K562 (cell line): ENCODE measurements around the gene MAN2A1. TPM values are rescaled to one million over a fixed set of nuclear protein-coding genes. Genes with fewer than 3 reads are reported as not detected.

Experiments used
- ATAC-seq: fragments of 200-7000 bp; cut with Tn5 transposase; 3 replicates; pipeline ENCODE4 v1.9.1; 2020; ENCODE audit warnings: moderate library complexity
- BruUV-seq: library from RNA; stranded (reverse); fragments of 400-500 nt; replicated peaks from 2 replicates; lab custom pipeline; 2021; lab: Mats Ljungman, UMichigan
- CTCF ChIA-PET: fragments of 300-600 bp; formaldehyde crosslinking; extraction: SDS; loops from one replicate; lab custom pipeline; 2021; ENCODE audit warnings: low intra/inter-chr PET ratio; lab: Yijun Ruan, JAX
- POLR2A ChIA-PET: fragments of 300-600, 350-650 bp; sonication (Branson Sonifier 250); formaldehyde crosslinking; extraction: SDS; loops from one replicate; lab custom pipeline; 2021; ENCODE audit warnings: antibody characterized with exemption, inconsistent platforms; lab: Yijun Ruan, JAX
- DNase-seq, 4 experiments: peaks; one replicate each; pipeline versions ENCODE4 v3.0.0 to v3.0.0-alpha.2; 2011 to 2018; ENCODE audit warnings: low spot score in 3 of 4, mixed read lengths in 3 of 4; ENCODE audit errors: extremely low read depth in 1 of 4
- FAIRE-seq: peaks from 2 replicates; lab custom pipeline; 2011; peaks lifted over from hg19 to GRCh38; lab: Jason Lieb, UNC
- H2AFZ ChIP-seq: 2 replicates; pipeline ENCODE4 v1.6.0; 2011; ENCODE audit warnings: low read depth, low read length, control low read depth, inconsistent platforms
- H3K27ac ChIP-seq: fragments of 200-600 bp; 3 replicates; pipeline ENCODE4 v1.8.0; 2011; ENCODE audit warnings: low read depth, mild to moderate bottlenecking, control low read depth, inconsistent platforms, low read length, moderate library complexity, mixed read lengths; ENCODE audit errors: extremely low read depth
- H3K27me3 ChIP-seq, 2 experiments: fragments of 300-600 bp in 1 of 2; 2 replicates in 1 of 2; 3 replicates in 1 of 2; pipeline versions ENCODE4 v1.6.0 to v1.8.0; 2011; ENCODE audit warnings: inconsistent platforms in 2 of 2, low read length in 2 of 2, mild to moderate bottlenecking in 1 of 2, mixed read lengths in 1 of 2, moderate library complexity in 1 of 2; ENCODE audit not compliant: control insufficient read depth in 2 of 2, insufficient read depth in 2 of 2
- H3K36me3 ChIP-seq: fragments of 300-600 bp; 3 replicates; pipeline ENCODE4 v1.8.0; 2011; ENCODE audit warnings: mild to moderate bottlenecking, low read length, inconsistent platforms; ENCODE audit not compliant: control insufficient read depth, insufficient read depth
- H3K4me1 ChIP-seq, 2 experiments: fragments of 200-600 bp in 1 of 2; replicated peaks in 1 of 2; 2 replicates in 1 of 2; 3 replicates in 1 of 2; pipeline versions ENCODE4 v1.5.1 to v1.8.0; 2011; ENCODE audit warnings: inconsistent platforms in 2 of 2, low read length in 2 of 2, mild to moderate bottlenecking in 1 of 2, mixed read lengths in 1 of 2, moderate library complexity in 1 of 2; ENCODE audit not compliant: control insufficient read depth in 2 of 2, insufficient read depth in 2 of 2
- H3K4me2 ChIP-seq: 2 replicates; pipeline ENCODE4 v1.6.1; 2011; ENCODE audit warnings: low read length, control low read depth, inconsistent platforms, mixed read lengths; ENCODE audit not compliant: insufficient read depth
- H3K4me3 ChIP-seq: fragments of 200-600 bp; sonication (generic), shearing (Covaris generic); 2 replicates; pipeline ENCODE4 v1.5.1; 2016; ENCODE audit warnings: control low read depth, inconsistent platforms
- H3K79me2 ChIP-seq: fragments of 200-600 bp; 3 replicates; pipeline ENCODE4 v1.8.0; 2011; ENCODE audit warnings: low read length, inconsistent platforms; ENCODE audit not compliant: control insufficient read depth, insufficient read depth
- H3K9ac ChIP-seq, 2 experiments: 2 replicates each; pipeline versions ENCODE4 v1.6.0 to v1.6.1; 2011; ENCODE audit warnings: low read depth in 2 of 2, low read length in 2 of 2, control low read depth in 1 of 2, inconsistent platforms in 1 of 2, mild to moderate bottlenecking in 1 of 2, mixed read lengths in 1 of 2; ENCODE audit not compliant: insufficient read depth in 1 of 2
- H3K9me1 ChIP-seq: one replicate; pipeline ENCODE4 v1.6.0; 2011; ENCODE audit warnings: inconsistent platforms, mild to moderate bottlenecking, low read length, moderate library complexity; ENCODE audit not compliant: control insufficient read depth, insufficient read depth
- H3K9me3 ChIP-seq: replicated peaks from 2 replicates; pipeline ENCODE4 v1.5.1; 2011; ENCODE audit warnings: low read depth, low read length, inconsistent platforms; ENCODE audit not compliant: control insufficient read depth, insufficient read depth
- H4K20me1 ChIP-seq: replicated peaks from 2 replicates; pipeline ENCODE4 v1.6.1; 2011; ENCODE audit warnings: low read length, inconsistent platforms, mixed read lengths; ENCODE audit not compliant: control insufficient read depth, insufficient read depth
- CEBPG ChIP-seq, 3 experiments: fragments of 200-800 bp in 1 of 3; sonication (Bioruptor generic) in 1 of 3; sonication (generic) in 1 of 3; formaldehyde crosslinking in 1 of 3; IDR thresholded peaks in 2 of 3; conservative IDR thresholded peaks in 1 of 3; 2 replicates each; pipeline versions ENCODE4 v1.6.1 to v1.8.0; 2016 to 2022; ENCODE audit warnings: missing compliant biosample characterization in 2 of 3, missing genetic modification characterization in 2 of 3, mild to moderate bottlenecking in 1 of 3, missing genetic modification reagents in 1 of 3
- HCFC1 ChIP-seq: IDR thresholded peaks from 2 replicates; pipeline ENCODE4 v1.6.1; 2012; ENCODE audit warnings: low read depth, low read length, improper control_type of control experiment
- HNRNPUL1 ChIP-seq: fragments of 200-400 bp; formaldehyde crosslinking; IDR thresholded peaks from 2 replicates; pipeline ENCODE4 v1.6.1; 2017; ENCODE audit warnings: low read length
- MEIS2 ChIP-seq: fragments of 450-650 bp; IDR thresholded peaks from 2 replicates; pipeline ENCODE4 v1.6.1; 2014; ENCODE audit warnings: mild to moderate bottlenecking; ENCODE audit not compliant: partially characterized antibody
- NFATC3 ChIP-seq: fragments of 450-650 bp; IDR thresholded peaks from 2 replicates; pipeline ENCODE4 v1.6.1; 2017; ENCODE audit warnings: mild to moderate bottlenecking
- NFE2 ChIP-seq: IDR thresholded peaks from 2 replicates; pipeline ENCODE4 v1.6.1; 2014; ENCODE audit warnings: antibody characterized with exemption, low read depth
- PHB ChIP-seq: fragments of 250-450 bp; sonication (Bioruptor Pico); IDR thresholded peaks from 2 replicates; pipeline ENCODE4 v1.5.0; 2021
- REST ChIP-seq, 2 experiments: fragments of 450-650 bp; formaldehyde crosslinking in 1 of 2; IDR thresholded peaks; 2 replicates each; pipeline versions ENCODE4 v1.4.0 to v1.6.1; 2014 to 2020; ENCODE audit warnings: mild to moderate bottlenecking in 2 of 2, borderline replicate concordance in 1 of 2, low read depth in 1 of 2
- SMARCE1 ChIP-seq: fragments of 450-650 bp; IDR thresholded peaks from 2 replicates; pipeline ENCODE4 v1.7.1; 2016; ENCODE audit warnings: mild to moderate bottlenecking
- TFAM ChIP-seq: fragments of 250-450 bp; sonication (Bioruptor Pico); conservative IDR thresholded peaks from 2 replicates; pipeline ENCODE4 v1.5.0; 2021; ENCODE audit warnings: mild to moderate bottlenecking, moderate library complexity
- THAP12 ChIP-seq: fragments of 250-450 bp; sonication (Bioruptor Pico); IDR thresholded peaks from 2 replicates; pipeline ENCODE4 v1.9.0; 2021; ENCODE audit warnings: mild to moderate bottlenecking, inconsistent platforms
- WGBS: fragments of 100-300 bp; shearing (Covaris generic); methylation state at CpG from one replicate; pipeline ENCODE4 v1.1.6; 2016; ENCODE audit warnings: low coverage, mixed read lengths; ENCODE audit not compliant: insufficient coverage; ENCODE audit errors: missing lambda C conversion rate; 5-methylcytosine and 5-hydroxymethylcytosine counted together
- in situ Hi-C: fragments of 300-500 bp; cut with MboI; formaldehyde crosslinking; loops from 4 replicates; pipeline ENCODE4 v1.15.0; 2018; ENCODE audit warnings: inconsistent platforms, mixed read lengths
- intact Hi-C: fragments of 100-400 bp; cut with micrococcal nuclease; formaldehyde crosslinking; loops from 2 replicates; pipeline ENCODE4 v1.14.2; 2022
- polyA plus RNA-seq, 8 experiments: library from polyadenylated mRNA; depleted of rRNA in 4 of 8; stranded (reverse) in 5 of 8; unstranded in 3 of 8; fragments of >200 nt; fragmentation: Nextera tagmentation in 2 of 8; fragmentation: Illumina TruSeq in 1 of 8; extraction: Ambion mirVana in 2 of 8; extraction: Trizol in 1 of 8; gene quantifications; 2 replicates each; pipeline versions ENCODE4 v1.2.1 to v1.2.3, GENCODE V29; 2011 to 2014; ENCODE audit warnings: inconsistent platforms in 1 of 8, missing spikeins in 1 of 8
- total RNA-seq, 7 experiments: library from RNA; depleted of rRNA in 6 of 7; stranded (reverse); fragments of >200 nt in 6 of 7; fragmentation: Illumina TruSeq in 2 of 7; extraction: Trizol in 2 of 7; gene quantifications; 2 replicates each; pipeline versions ENCODE4 v1.2.1 to v1.2.3, GENCODE V29; 2011 to 2021; ENCODE audit warnings: low replicate concordance in 1 of 7

MAN2A1 gene
- total and polyA plus RNA-seq, 9 of the 15 experiments (the other 6 are each of a cell fraction or from before 2014, with no cell fraction given), result 5.2 to 32.0 (median 19.8) TPM

- Histone ChIP-seq H3K79me2 (peaks cover 2% of the 10 kb centered on the region; the same call in 1 of the 3 replicates), H3K4me2 (no peak overlapping the region), H3K27ac (no peak overlapping the region), H3K9me1 (no peaks in the 10 kb centered on the region), H3K9me3 (no peaks in the 10 kb centered on the region), H3K4me1 (0 out of 5 replicates have a peak, but pooled peaks cover 0 to 5% of the 10 kb centered on the region in 2 experiments), H3K9ac (no peak overlapping the region), H4K20me1 (no peaks in the 10 kb centered on the region), H2AFZ (no peak overlapping the region), H3K36me3 (peaks cover 23% of the 10 kb centered on the region), H3K27me3 (no peaks in the 10 kb centered on the region), H3K4me3 (no peak overlapping the region)
- in situ Hi-C loops (no loop called here), intact Hi-C loops (no loop called here)
- no peak for ATAC-seq
- no peak for DNase-seq
- ChIA-PET POLR2A (no interaction called here), CTCF (no interaction called here)
- WGBS, result 80% methylated on average over 4 of the region's 4 CpGs
- FAIRE-seq, result no peak
- BruUV-seq, result no TSS peak
- TF ChIP-seq TFAM (CRISPR knock-in tag), result no peak
- TF ChIP-seq THAP12, result no peak
- TF ChIP-seq SMARCE1, result no peak
- TF ChIP-seq PHB (CRISPR knock-in tag), result no peak
- no peak for TF ChIP-seq REST (IDR thresholded peaks at IDR 0.05; ENCODE audit: borderline replicate concordance)
- no peak for TF ChIP-seq REST (CRISPR knock-in tag; IDR thresholded peaks at IDR 0.05; ENCODE audit: low read depth)
- TF ChIP-seq NFATC3, result no peak
- TF ChIP-seq NFE2, result no peak
- TF ChIP-seq HNRNPUL1, result no peak
- TF ChIP-seq MEIS2, result no peak
- no peak for TF ChIP-seq CEBPG (CRISPR knock-in tag; IDR thresholded peaks at IDR 0.05)
- TF ChIP-seq CEBPG (tag; conservative IDR thresholded peaks at IDR 0.05 in 1 of 2, IDR thresholded peaks at IDR 0.05 in 1 of 2), result no peak
- no peak for TF ChIP-seq HCFC1
Measured at GRCh38 chr5:109767184-109767995, 77.7 kb downstream of the MAN2A1 start.
